Measurements from ENCODE around the gene ANO3.
"Not testable (repeated sequence)": the region's sequence is repeated elsewhere in the genome, so short reads cannot be mapped to it uniquely, and the experiment has no call there.

The ANO3 gene

GRCh38 chr11:26632691-26633159, 300.8 kb downstream of the ANO3 start:
- H3K4me1 ChIP-seq (ENCODE audit: insufficient read depth, low read length) = no peaks in the 10 kb centered on the region
- 37% methylated on average over 2 of the region's 2 CpGs for whole genome bisulfite sequencing
- H3K27me3 ChIP-seq (ENCODE audit: insufficient read depth, low read length) = no peaks in the 10 kb centered on the region

GRCh38 chr11:26643314-26643713, 311.4 kb downstream of the ANO3 start:
- H3K4me1 ChIP-seq (ENCODE audit: insufficient read depth, low read length); H3K9ac ChIP-seq (ENCODE audit: low read depth, low read length); H3K9me3 ChIP-seq (ENCODE audit: insufficient read depth, low read depth, low read length); H3K27ac ChIP-seq (ENCODE audit: low read depth, low read length); H3K36me3 ChIP-seq (ENCODE audit: insufficient read depth, low read length); H3K27me3 ChIP-seq (ENCODE audit: insufficient read depth, low read length); H3K4me3 ChIP-seq (ENCODE audit: low read length): not testable (repeated sequence)
- 95% methylated on average over 10 of the region's 10 CpGs for WGBS

More at GRCh38 chr11:26632691-26633159, 300.8 kb downstream of the ANO3 start:
- no peaks in the 10 kb centered on the region for H3K9me3 ChIP-seq (ENCODE audit: insufficient read depth, low read depth, low read length)
- H3K36me3 ChIP-seq (ENCODE audit: insufficient read depth, low read length) = no peaks in the 10 kb centered on the region
- H3K27ac ChIP-seq (ENCODE audit: low read depth, low read length) = no peak overlapping the region
- no peak overlapping the region for H3K4me3 ChIP-seq (ENCODE audit: low read length)
- H3K9ac ChIP-seq (ENCODE audit: low read depth, low read length) = no peak overlapping the region

GRCh38 chr11:26649884-26650283, 318.0 kb downstream of the ANO3 start:
- Histone ChIP-seq H3K9ac (ENCODE audit: low read depth, low read length) (no peak overlapping the region), H3K27ac (ENCODE audit: low read depth, low read length) (no peak overlapping the region), H3K27me3 (ENCODE audit: insufficient read depth, low read length) (no peaks in the 10 kb centered on the region), H3K36me3 (ENCODE audit: insufficient read depth, low read length) (no peaks in the 10 kb centered on the region), H3K4me3 (ENCODE audit: low read length) (no peak overlapping the region), H3K4me1 (ENCODE audit: insufficient read depth, low read length) (no peaks in the 10 kb centered on the region), H3K9me3 (ENCODE audit: insufficient read depth, low read depth, low read length) (no peaks in the 10 kb centered on the region)
- 42% methylated on average over 8 of the region's 8 CpGs for WGBS

GRCh38 chr11:26651916-26652315, 320.0 kb downstream of the ANO3 start:
- Histone ChIP-seq H3K4me3 (ENCODE audit: low read length) (no peak overlapping the region), H3K36me3 (ENCODE audit: insufficient read depth, low read length) (no peaks in the 10 kb centered on the region), H3K9ac (ENCODE audit: low read depth, low read length) (no peak overlapping the region), H3K27me3 (ENCODE audit: insufficient read depth, low read length) (no peaks in the 10 kb centered on the region), H3K9me3 (ENCODE audit: insufficient read depth, low read depth, low read length) (no peaks in the 10 kb centered on the region), H3K27ac (ENCODE audit: low read depth, low read length) (no peak overlapping the region), H3K4me1 (ENCODE audit: insufficient read depth, low read length) (no peaks in the 10 kb centered on the region)
- WGBS = 92% methylated on average over 6 of the region's 6 CpGs

DNA sequence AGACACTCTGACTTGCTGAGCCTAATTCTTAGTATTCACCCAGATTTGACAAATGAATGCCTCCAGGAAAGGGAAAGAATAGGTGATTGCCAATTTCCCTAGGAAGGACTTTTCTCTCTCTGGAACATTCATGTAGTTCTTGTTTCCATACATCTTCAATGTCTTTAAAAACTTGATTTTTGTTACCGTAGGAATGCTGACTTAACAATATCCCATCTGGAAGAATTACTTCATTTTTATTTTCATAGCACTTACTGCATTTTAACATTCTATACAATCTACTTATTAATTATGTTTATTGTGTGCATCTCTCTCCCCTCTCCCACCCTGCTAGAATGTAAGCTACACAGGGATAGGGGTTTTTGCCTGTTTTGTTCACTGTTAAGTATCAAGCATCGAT, 323.4 kb downstream of the ANO3 start:
- Histone ChIP-seq H3K27ac (ENCODE audit: low read depth, low read length) (no peak overlapping the region), H3K9ac (ENCODE audit: low read depth, low read length) (no peak overlapping the region), H3K27me3 (ENCODE audit: insufficient read depth, low read length) (no peaks in the 10 kb centered on the region), H3K36me3 (ENCODE audit: insufficient read depth, low read length) (no peaks in the 10 kb centered on the region), H3K4me1 (ENCODE audit: insufficient read depth, low read length) (no peaks in the 10 kb centered on the region), H3K4me3 (ENCODE audit: low read length) (no peak overlapping the region), H3K9me3 (ENCODE audit: insufficient read depth, low read depth, low read length) (no peaks in the 10 kb centered on the region)
- 94% methylated on average over 1 of the region's 2 CpGs for WGBS

DNA sequence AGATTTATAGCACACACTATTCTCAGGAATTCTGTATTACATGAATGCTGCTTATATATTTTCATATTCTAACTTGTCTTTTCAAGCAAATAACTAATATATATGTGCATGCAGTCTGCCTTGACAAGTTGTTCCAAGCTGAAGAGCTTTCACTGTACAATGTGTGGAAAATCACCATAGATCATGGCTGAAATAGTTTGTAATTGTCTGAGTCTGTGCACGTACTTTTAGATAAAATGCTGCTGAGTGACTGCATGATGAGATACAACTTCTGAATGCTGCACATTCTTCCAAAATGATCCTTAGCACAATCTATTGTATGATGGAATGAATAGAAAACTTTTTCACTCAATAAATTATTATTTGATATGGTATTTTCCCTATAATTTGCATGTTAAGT, 331.0 kb downstream of the ANO3 start:
- 100% methylated on average over 1 of the region's 1 CpG for WGBS
- H3K27me3 ChIP-seq (ENCODE audit: insufficient read depth, low read length) = no peaks in the 10 kb centered on the region
- H3K4me1 ChIP-seq (ENCODE audit: insufficient read depth, low read length) = no peaks in the 10 kb centered on the region
- no peak overlapping the region for H3K4me3 ChIP-seq (ENCODE audit: low read length)
- no peaks in the 10 kb centered on the region for H3K9me3 ChIP-seq (ENCODE audit: insufficient read depth, low read depth, low read length)
- H3K9ac ChIP-seq (ENCODE audit: low read depth, low read length) = no peak overlapping the region
- H3K27ac ChIP-seq (ENCODE audit: low read depth, low read length) = no peak overlapping the region
- no peaks in the 10 kb centered on the region for H3K36me3 ChIP-seq (ENCODE audit: insufficient read depth, low read length)

GRCh38 chr11:26665036-26665435, 333.1 kb downstream of the ANO3 start:
- Histone ChIP-seq H3K36me3 (ENCODE audit: insufficient read depth, low read length) (no peaks in the 10 kb centered on the region), H3K9ac (ENCODE audit: low read depth, low read length) (no peak overlapping the region), H3K4me1 (ENCODE audit: insufficient read depth, low read length) (no peaks in the 10 kb centered on the region), H3K27me3 (ENCODE audit: insufficient read depth, low read length) (no peaks in the 10 kb centered on the region), H3K9me3 (ENCODE audit: insufficient read depth, low read depth, low read length) (no peaks in the 10 kb centered on the region), H3K27ac (ENCODE audit: low read depth, low read length) (no peak overlapping the region), H3K4me3 (ENCODE audit: low read length) (no peak overlapping the region)
- 100% methylated on average over 1 of the region's 2 CpGs for WGBS

DNA sequence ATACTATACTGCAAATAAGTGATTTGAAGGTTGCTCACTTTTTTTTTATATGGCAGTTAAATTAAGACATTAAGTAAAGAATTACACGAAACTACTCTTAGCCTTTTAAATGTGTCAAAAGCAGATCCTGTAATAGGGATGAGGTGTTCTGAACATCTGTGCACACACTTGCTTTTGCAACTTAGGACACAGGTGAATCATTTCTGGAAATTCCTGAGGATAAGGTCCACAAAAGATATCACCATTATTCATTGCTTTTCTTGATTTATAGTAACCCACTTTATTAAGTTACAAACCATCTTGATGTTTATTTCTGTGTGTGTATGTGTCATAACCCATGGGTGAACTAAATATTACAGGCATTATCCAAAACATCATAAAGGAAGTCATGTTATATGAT, 334.0 kb downstream of the ANO3 start:
- Histone ChIP-seq H3K9ac (ENCODE audit: low read depth, low read length) (no peak overlapping the region), H3K4me1 (ENCODE audit: insufficient read depth, low read length) (no peaks in the 10 kb centered on the region), H3K4me3 (ENCODE audit: low read length) (no peak overlapping the region), H3K27me3 (ENCODE audit: insufficient read depth, low read length) (no peaks in the 10 kb centered on the region), H3K36me3 (ENCODE audit: insufficient read depth, low read length) (no peaks in the 10 kb centered on the region), H3K9me3 (ENCODE audit: insufficient read depth, low read depth, low read length) (no peaks in the 10 kb centered on the region), H3K27ac (ENCODE audit: low read depth, low read length) (no peak overlapping the region)
- WGBS = 100% methylated on average over 1 of the region's 1 CpG

DNA sequence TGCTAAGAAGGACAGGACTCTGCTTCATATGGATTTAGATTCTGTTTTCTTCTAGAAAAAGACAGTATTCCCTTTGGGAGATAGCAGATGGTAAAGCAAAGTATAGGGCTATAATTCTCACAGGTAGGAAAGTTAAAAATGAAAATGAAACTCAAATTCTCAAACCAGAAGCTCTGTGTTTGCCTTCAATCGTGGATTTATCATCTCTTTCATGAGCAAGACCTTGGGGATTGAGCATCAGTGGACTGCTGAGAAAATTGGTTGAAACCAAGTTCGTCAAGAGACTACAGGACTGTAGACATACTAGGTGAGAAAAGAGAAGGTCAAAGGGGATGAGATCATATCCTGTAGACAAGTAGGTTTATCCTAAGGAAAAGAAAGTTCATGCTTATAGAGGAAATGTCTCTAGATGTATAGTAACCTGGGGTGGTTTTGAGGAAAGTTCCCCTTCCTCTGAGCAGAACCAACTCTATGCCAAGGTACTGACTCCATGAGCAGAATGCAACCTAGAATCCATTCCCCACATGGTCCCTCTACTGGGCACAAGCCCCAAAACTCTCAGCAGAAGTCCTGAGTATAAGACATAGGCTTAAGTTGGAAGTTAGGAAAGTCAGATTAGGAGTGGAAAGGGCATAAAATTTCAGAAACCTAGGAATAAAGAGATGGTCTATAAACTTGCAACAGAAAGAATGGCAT, 343.5 kb downstream of the ANO3 start:
- no peaks in the 10 kb centered on the region for H3K36me3 ChIP-seq (ENCODE audit: insufficient read depth, low read length)
- no peak overlapping the region for H3K9ac ChIP-seq (ENCODE audit: low read depth, low read length)
- H3K9me3 ChIP-seq (ENCODE audit: insufficient read depth, low read depth, low read length) = no peaks in the 10 kb centered on the region
- no peaks in the 10 kb centered on the region for H3K27me3 ChIP-seq (ENCODE audit: insufficient read depth, low read length)
- H3K27ac ChIP-seq (ENCODE audit: low read depth, low read length) = no peak overlapping the region
- H3K4me3 ChIP-seq (ENCODE audit: low read length) = no peak overlapping the region
- no peaks in the 10 kb centered on the region for H3K4me1 ChIP-seq (ENCODE audit: insufficient read depth, low read length)
- 89% methylated on average over 2 of the region's 2 CpGs for WGBS

GRCh38 chr11:26676641-26677040, 344.7 kb downstream of the ANO3 start:
- Histone ChIP-seq H3K4me3 (ENCODE audit: low read length) (no peak overlapping the region), H3K9me3 (ENCODE audit: insufficient read depth, low read depth, low read length) (no peaks in the 10 kb centered on the region), H3K4me1 (ENCODE audit: insufficient read depth, low read length) (no peaks in the 10 kb centered on the region), H3K9ac (ENCODE audit: low read depth, low read length) (no peak overlapping the region), H3K36me3 (ENCODE audit: insufficient read depth, low read length) (no peaks in the 10 kb centered on the region), H3K27ac (ENCODE audit: low read depth, low read length) (no peak overlapping the region), H3K27me3 (ENCODE audit: insufficient read depth, low read length) (no peaks in the 10 kb centered on the region)
- WGBS = no CpG with 5 or more reads among the region's 2 CpGs

GRCh38 chr11:26677566-26677965, 345.6 kb downstream of the ANO3 start:
- H3K4me3 ChIP-seq (ENCODE audit: low read length) = no peak overlapping the region
- H3K27me3 ChIP-seq (ENCODE audit: insufficient read depth, low read length) = no peaks in the 10 kb centered on the region
- H3K36me3 ChIP-seq (ENCODE audit: insufficient read depth, low read length) = no peaks in the 10 kb centered on the region
- no peak overlapping the region for H3K9ac ChIP-seq (ENCODE audit: low read depth, low read length)
- no peaks in the 10 kb centered on the region for H3K4me1 ChIP-seq (ENCODE audit: insufficient read depth, low read length)
- H3K9me3 ChIP-seq (ENCODE audit: insufficient read depth, low read depth, low read length) = no peaks in the 10 kb centered on the region
- H3K27ac ChIP-seq (ENCODE audit: low read depth, low read length) = no peak overlapping the region

DNA sequence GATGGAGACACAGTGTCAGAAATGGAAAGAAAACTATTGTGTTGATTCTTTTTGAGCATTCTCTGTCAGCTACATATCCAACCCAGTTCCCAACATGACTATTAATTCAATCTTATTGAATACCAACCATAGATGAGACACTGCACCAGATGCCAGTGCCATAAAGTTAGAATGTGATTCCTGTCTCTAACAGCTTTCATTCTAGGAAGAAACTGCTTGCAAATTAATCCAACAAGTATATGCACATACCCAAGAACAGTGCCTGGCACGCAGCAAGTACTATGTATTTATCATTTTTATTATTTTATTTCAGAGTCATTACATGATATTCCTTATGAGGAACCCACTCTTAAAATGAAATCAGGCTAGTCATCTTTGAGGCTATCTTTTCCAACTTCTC, 355.4 kb downstream of the ANO3 start:
- WGBS = no CpG with 5 or more reads among the region's 1 CpG
- Histone ChIP-seq H3K27me3 (ENCODE audit: insufficient read depth, low read length) (no peaks in the 10 kb centered on the region), H3K4me3 (ENCODE audit: low read length) (no peak overlapping the region), H3K9me3 (ENCODE audit: insufficient read depth, low read depth, low read length) (no peaks in the 10 kb centered on the region), H3K9ac (ENCODE audit: low read depth, low read length) (no peak overlapping the region), H3K4me1 (ENCODE audit: insufficient read depth, low read length) (no peaks in the 10 kb centered on the region), H3K27ac (ENCODE audit: low read depth, low read length) (no peak overlapping the region), H3K36me3 (ENCODE audit: insufficient read depth, low read length) (no peaks in the 10 kb centered on the region)
